AG09309 (cell line): ENCODE data around the gene RAG2.

Experiments used
- DNase-seq: peaks from one replicate; pipeline ENCODE4 v3.0.0-alpha.2; 2010; ENCODE audit warnings: low read depth
- H3K4me3 ChIP-seq: 2 replicates; pipeline ENCODE4 v1.5.1; 2011; ENCODE audit warnings: mild to moderate bottlenecking, low read depth, low read length, moderate library complexity; ENCODE audit not compliant: control insufficient read depth
- TF ChIP-seq, protein P1 (sequence below): IDR thresholded peaks from 2 replicates; pipeline ENCODE4 v1.5.1; 2011; ENCODE audit warnings: mild to moderate bottlenecking, low read depth, low read length, inconsistent platforms; ENCODE audit not compliant: insufficient read depth, control insufficient read depth; ENCODE audit errors: missing control alignments

Gene RAG2

DNA sequence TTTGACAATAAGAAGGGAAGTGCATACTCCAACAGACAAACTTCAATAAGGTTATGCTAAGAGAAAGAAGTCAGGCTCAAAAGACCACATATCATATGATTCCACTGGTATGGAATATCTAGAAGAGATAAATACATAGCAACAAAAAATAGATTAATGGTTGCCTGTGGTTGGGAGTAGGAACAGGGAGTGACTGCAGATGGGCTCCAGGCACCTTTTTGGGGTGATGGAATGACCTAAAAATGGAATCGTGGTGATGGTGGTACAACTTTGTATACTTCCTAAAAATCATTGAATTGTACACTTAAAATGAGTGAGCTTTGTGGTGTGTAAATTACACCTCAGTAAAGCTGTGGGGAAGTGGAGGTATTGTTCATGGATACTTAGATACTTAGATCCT is 29.0 kb upstream of the RAG2 start:
- H3K4me3 ChIP-seq, result no peak overlapping the region
- TF ChIP-seq, protein P1, sequence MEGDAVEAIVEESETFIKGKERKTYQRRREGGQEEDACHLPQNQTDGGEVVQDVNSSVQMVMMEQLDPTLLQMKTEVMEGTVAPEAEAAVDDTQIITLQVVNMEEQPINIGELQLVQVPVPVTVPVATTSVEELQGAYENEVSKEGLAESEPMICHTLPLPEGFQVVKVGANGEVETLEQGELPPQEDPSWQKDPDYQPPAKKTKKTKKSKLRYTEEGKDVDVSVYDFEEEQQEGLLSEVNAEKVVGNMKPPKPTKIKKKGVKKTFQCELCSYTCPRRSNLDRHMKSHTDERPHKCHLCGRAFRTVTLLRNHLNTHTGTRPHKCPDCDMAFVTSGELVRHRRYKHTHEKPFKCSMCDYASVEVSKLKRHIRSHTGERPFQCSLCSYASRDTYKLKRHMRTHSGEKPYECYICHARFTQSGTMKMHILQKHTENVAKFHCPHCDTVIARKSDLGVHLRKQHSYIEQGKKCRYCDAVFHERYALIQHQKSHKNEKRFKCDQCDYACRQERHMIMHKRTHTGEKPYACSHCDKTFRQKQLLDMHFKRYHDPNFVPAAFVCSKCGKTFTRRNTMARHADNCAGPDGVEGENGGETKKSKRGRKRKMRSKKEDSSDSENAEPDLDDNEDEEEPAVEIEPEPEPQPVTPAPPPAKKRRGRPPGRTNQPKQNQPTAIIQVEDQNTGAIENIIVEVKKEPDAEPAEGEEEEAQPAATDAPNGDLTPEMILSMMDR, result no peak

DNA sequence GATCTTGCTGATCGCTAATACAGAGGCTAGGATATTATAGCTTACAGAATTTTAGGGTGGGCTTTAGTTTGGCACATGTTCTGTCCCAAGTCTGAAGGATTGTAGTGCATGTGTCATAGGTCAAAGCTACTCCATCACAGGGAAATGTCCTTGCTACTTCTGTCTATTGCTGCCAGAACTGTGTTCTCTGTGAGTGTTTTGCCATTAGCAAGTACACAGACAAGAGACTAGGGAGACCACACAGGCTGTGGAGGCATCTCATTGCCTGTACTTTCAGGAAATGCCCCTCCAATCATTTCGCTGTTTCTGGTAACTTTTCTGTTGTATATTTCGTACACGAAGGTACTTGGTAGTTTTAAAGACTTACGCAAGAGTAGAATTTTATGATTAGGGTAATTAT is 25.5 kb upstream of the RAG2 start:
- no peak for DNase-seq
- TF ChIP-seq, protein P1, result no peak
- H3K4me3 ChIP-seq, result no peak overlapping the region

More for the DNA sequence above, 29.0 kb upstream of the RAG2 start:
- no peak for DNase-seq

DNA sequence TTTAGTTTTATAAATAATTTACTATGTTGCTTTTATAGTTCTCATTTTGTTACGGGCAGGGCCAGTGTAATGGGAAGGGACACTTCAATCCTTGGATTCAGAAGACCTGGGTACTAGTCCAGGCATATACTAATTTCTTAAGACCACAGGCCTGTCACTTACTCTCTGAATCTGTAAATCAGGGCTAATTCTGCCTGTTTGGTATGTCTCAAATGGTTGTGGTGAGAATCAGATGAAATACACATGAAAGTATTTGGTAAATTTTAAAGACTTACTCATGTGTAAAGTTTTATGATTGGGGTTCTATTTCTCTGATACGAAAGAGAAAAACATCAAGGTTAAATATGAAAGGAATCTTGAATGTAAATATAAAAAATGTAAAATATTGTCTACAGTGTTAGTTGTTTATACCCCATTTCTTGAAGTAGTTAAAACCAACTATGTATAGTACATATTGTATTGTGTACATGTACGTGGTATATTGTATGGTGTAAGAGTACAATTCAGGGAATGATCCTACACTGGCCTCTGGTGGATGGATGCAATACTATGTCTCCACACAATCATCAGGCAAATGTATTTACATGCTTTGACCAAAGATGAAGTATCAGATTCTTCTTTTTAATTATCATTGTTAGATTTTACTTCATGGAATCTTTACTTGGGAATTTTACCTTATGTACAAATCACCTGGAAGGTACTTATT is 24.5 kb upstream of the RAG2 start:
- TF ChIP-seq, protein P1, result peak; percentile 54
- DNase-seq, result no peak
- H3K4me3 ChIP-seq, result no peak overlapping the region

DNA sequence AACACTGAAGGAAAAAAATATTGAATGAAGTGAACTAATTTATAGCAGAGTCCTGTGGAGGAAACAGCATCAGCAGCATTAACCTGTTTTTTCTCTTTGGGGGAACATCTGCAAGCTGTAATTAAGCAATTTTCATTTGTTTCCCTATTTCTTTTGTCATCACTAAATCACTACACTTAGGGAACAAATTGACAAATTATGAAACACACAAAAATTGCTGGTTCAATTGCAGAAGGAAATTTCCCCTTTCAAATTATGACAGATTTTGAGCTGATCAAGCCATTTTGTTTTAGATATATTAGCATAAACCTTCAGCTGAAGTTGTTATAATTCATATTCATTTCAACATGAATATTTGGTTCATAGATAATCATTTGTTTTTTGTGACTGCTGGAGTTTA is 22.2 kb upstream of the RAG2 start:
- DNase-seq, result no peak
- TF ChIP-seq, protein P1, result no peak
- H3K4me3 ChIP-seq, result no peak overlapping the region

GRCh38 chr11:36619502-36619901 is 21.5 kb upstream of the RAG2 start:
- no peak for DNase-seq
- H3K4me3 ChIP-seq, result no peak overlapping the region
- TF ChIP-seq, protein P1, result no peak

- no peak overlapping the region for H3K4me3 ChIP-seq
- DNase-seq, result no peak
- TF ChIP-seq, protein P1, result no peak
Measured at GRCh38 chr11:36618363-36619047, 20.5 kb upstream of the RAG2 start.
